Neural cell (in vitro differentiated cells): ENCODE measurements around the gene VSTM2B.

Experiments used
- CTCF ChIP-seq: fragments of 450-650 bp; IDR thresholded peaks from 2 replicates; pipeline ENCODE4 v1.5.1; 2014; ENCODE audit warnings: antibody characterized with exemption, mild to moderate bottlenecking, moderate library complexity; ENCODE audit not compliant: poor library complexity, severe bottlenecking
- POLR2AphosphoS5 ChIP-seq: IDR thresholded peaks from 2 replicates; pipeline ENCODE4 v1.6.1; 2012
- TF ChIP-seq, protein P1 (sequence below): IDR thresholded peaks from 2 replicates; pipeline ENCODE4 v1.6.1; 2012; ENCODE audit warnings: borderline replicate concordance

DNA sequence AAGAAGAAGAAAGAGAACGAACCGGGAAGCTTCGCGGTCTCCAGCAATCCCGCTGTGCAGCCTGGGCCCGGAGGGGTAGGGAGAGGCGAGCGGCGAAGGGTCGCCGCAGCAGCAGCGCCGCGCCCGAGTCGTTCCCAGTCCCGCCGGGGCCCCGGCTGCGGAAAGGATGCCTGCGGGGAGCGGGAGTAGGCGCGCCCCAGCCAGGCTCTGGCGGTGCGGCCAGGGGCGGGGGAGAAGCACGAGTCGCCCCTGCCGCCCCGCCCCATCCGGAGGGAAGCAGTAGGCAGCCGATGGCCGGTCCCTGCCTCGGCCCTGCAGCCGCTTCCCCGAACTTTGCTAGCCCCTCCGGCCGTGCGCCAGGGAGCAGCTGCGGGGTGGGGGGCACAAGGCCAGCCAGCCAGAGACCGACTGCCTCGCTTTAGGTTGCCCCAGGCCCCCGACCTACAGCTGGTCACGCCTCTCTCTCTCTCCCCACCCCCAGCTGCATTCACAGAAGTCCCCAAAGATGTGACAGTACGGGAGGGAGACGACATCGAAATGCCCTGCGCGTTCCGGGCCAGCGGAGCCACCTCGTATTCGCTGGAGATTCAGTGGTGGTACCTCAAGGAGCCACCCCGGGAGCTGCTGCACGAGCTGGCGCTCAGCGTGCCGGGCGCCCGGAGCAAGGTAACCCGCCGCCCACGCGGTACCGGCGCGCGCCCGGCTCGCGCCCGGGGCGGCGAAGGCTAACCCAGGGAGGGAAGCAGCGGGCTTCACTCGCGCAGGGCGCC is 1.1 kb downstream of the VSTM2B start:
- TF ChIP-seq CTCF (peak; percentile 69), POLR2AphosphoS5 (no peak)
- TF ChIP-seq, protein P1, sequence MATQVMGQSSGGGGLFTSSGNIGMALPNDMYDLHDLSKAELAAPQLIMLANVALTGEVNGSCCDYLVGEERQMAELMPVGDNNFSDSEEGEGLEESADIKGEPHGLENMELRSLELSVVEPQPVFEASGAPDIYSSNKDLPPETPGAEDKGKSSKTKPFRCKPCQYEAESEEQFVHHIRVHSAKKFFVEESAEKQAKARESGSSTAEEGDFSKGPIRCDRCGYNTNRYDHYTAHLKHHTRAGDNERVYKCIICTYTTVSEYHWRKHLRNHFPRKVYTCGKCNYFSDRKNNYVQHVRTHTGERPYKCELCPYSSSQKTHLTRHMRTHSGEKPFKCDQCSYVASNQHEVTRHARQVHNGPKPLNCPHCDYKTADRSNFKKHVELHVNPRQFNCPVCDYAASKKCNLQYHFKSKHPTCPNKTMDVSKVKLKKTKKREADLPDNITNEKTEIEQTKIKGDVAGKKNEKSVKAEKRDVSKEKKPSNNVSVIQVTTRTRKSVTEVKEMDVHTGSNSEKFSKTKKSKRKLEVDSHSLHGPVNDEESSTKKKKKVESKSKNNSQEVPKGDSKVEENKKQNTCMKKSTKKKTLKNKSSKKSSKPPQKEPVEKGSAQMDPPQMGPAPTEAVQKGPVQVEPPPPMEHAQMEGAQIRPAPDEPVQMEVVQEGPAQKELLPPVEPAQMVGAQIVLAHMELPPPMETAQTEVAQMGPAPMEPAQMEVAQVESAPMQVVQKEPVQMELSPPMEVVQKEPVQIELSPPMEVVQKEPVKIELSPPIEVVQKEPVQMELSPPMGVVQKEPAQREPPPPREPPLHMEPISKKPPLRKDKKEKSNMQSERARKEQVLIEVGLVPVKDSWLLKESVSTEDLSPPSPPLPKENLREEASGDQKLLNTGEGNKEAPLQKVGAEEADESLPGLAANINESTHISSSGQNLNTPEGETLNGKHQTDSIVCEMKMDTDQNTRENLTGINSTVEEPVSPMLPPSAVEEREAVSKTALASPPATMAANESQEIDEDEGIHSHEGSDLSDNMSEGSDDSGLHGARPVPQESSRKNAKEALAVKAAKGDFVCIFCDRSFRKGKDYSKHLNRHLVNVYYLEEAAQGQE: no peak
